Sciatic nerve (tissue), 2 donors: ENCODE measurements around the gene TMEM126B. TPM values are rescaled to one million over a fixed set of nuclear protein-coding genes. Genes with fewer than 3 reads are reported as not detected.
"Not testable (repeated sequence)": the region's sequence is repeated elsewhere in the genome, so short reads cannot be mapped to it uniquely, and the experiment has no call there.

ENCODE experiments used
- ATAC-seq: fragments of 200-7000 bp; cut with Tn5 transposase; one replicate; pipeline ENCODE4 v1.9.1; 2020; ENCODE audit warnings: mild to moderate bottlenecking, moderate library complexity
- DNase-seq: peaks from one replicate; pipeline ENCODE4 v3.0.0-alpha.2; 2020; ENCODE audit warnings: low spot score
- intact Hi-C: fragments of 100-400 bp; cut with DNase I; formaldehyde crosslinking; loops from one replicate; pipeline ENCODE4 v1.14.2; 2022
- total RNA-seq: library from RNA; stranded (reverse); fragmentation: NEBNext Ultra II Directional; extraction: Animal tissue kit (Norgen Biotek cat#: 25700); gene quantifications from one replicate; pipeline ENCODE4 v1.2.1, GENCODE V29; 2021
- donor health status: DM: no; HTN: no; CAD: no.
- donor health status: DM: no; HTN: no; CAD: no.

TMEM126B gene
- total RNA-seq = 40.5 TPM

DNA sequence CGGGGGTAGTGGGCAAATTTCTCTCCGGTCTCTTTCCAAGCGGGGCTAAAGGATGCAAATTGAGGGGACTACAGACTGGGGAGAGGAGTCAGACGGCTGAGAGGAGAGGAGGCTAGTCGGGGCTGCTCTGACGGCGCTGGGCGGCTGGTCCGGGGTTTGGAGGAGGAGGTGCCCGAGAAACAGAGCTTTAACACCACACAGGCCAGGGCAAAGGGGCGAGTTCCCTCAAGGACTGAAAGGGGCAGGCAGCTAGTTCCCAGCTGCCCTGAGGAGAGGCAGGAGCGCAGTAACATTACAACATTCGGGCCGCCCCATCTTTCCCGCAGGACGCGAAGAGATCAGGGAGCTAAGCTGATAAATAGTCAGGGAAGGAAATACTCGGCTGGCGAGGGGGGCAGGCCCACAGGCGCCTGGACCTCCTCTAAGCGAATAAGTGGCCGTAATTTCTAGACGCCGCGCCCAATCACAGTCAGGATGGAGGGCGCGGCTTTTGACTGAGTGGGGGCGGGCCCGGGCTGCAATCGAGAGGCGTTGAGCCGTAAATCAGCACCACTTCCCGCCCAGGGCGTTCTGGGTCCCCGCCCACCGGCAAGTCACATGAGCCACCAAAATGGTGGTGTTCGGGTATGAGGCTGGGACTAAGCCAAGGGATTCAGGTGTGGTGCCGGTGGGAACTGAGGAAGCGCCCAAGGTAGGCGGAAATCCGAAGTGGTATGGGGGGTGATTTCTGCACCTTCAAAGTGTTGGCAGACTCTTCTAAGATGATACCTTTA lies at the start of gene TMEM126B:
TSS of gene TMEM126B (plus strand) at position 596 of the 773 bp plus-strand sequence. CDS start at position 611, 15 bp downstream.
- intact Hi-C loops = no loop called here
- ATAC-seq = peak; percentile 100

DNA sequence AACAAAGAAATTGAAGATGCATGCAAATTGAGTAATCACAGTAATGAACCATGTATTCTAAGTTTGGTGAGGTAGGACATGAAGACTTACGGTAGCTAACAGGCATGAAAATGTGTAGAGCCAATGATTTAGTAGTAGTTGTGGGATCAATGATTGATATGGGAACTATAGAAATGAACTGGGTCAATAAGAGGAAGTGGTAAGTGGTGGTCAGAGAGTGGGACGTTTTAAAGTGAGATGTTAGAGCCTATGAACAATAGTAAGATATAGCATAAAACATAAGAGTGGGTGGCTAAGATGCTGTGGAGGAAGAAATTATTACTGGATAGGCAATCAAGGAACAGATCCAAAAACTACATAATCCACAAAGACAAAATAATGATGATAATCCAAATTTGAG lies 46.3 kb upstream of the TMEM126B start:
- ATAC-seq (no peak), DNase-seq (no peak)
- intact Hi-C loops = no loop called here

More for the DNA sequence above, at the start of gene TMEM126B:
- peak; percentile 99 for DNase-seq

GRCh38 chr11:85589373-85589772 lies 39.0 kb upstream of the TMEM126B start:
- intact Hi-C loops = no loop called here

GRCh38 chr11:85590848-85591483 lies 37.4 kb upstream of the TMEM126B start:
- DNase-seq (no peak), ATAC-seq (no peak)
- intact Hi-C loops = no loop called here

More at GRCh38 chr11:85589373-85589772, 39.0 kb upstream of the TMEM126B start:
- DNase-seq (no peak), ATAC-seq (no peak)

DNA sequence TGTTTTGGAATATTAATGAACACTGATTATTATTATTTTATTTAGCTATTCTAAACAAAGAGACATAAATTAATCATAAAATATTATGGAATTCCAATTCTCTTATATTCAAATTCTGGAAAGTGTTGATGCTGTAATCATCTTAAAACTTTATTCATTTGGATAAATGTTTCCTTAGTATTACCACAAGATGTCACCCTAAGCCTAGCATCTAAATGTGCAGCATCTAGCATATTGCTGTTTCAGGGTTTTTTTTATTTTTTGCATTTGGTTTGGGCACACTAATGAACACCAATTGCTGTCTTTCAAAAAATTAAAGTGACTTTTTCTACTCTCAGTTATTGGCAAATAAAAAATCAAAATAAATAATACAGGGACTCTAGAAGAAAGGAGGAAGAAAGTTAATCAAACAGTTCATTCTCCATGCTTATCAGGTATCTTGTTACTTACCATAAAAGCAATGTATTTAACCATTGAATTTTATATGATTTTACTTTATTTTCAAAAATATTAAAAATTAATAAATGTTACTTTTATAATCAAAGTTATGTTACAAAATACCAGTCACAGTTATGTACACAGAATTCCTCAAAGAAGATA lies 33.0 kb upstream of the TMEM126B start:
- intact Hi-C loops = no loop called here
- DNase-seq (no peak), ATAC-seq (peak; percentile 68)

DNA sequence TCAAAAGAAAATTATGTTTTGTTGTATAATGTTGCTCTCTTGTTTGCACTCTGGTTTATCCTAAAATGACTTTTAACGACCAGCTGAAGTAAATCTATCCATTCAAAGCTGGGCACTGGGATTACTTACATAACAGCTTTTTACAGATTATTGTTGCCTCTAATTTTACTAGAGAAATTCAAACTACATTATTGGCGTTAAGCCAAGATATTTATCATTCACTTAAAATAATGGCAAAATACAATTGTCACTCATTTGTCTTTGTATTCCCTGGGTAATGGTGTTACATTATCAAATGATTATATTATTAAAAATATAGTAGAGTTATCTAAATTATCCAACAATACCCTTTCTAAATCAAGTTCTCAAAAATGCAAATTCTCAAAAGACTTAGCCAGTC lies 31.5 kb upstream of the TMEM126B start:
- no peak for DNase-seq
- intact Hi-C loops = no loop called here
- ATAC-seq = no peak

DNA sequence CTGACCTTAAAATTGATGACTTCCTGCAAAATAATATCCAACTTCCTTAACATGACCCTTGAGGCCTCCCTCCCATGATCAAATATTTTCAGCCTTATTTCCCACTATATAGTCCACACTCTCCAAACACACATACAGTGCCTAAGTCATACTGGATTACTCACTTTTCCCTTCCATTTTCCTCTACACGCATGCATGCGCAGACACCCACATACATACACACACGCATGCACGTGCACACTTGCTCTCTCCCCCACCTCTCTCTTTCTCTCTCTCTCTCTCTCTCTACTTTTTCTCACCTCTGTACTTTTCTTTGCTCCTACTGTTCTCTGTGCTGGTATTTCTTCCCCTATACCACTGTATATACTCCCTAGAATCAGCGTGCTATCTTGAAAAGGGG lies 29.3 kb upstream of the TMEM126B start:
- no peak for DNase-seq
- intact Hi-C loops = no loop called here
- peak; percentile 10 for ATAC-seq

GRCh38 chr11:85602526-85603213 lies 25.7 kb upstream of the TMEM126B start:
- intact Hi-C loops = no loop called here
- ATAC-seq (no peak), DNase-seq (no peak)

- no peak for DNase-seq
- intact Hi-C loops = no loop called here
- ATAC-seq = no peak
These were observed 25.2 kb upstream of the TMEM126B start for GRCh38 chr11:85603220-85603619.

DNA sequence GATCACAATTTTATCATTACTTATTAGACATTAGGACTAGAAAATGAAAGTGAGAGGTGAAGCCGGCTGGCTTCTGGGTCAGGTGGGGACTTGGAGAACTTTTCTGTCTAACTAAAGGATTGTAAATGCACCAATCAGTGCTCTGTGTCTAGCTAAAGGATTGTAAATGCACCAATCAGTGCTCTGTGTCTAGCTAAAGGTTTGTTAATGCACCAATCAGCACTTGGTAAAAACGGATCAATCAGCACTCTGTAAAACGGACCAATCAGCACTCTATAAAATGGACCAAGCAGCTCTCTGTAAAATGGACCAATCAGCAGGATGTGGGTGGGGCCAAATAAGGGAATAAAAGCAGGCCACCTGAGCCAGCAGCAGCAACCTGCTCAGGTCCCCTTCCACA lies 22.2 kb upstream of the TMEM126B start:
- DNase-seq, intact Hi-C loops, ATAC-seq: not testable (repeated sequence)

GRCh38 chr11:85608621-85609020 lies 19.8 kb upstream of the TMEM126B start:
- intact Hi-C loops, ATAC-seq, DNase-seq: not testable (repeated sequence)

DNA sequence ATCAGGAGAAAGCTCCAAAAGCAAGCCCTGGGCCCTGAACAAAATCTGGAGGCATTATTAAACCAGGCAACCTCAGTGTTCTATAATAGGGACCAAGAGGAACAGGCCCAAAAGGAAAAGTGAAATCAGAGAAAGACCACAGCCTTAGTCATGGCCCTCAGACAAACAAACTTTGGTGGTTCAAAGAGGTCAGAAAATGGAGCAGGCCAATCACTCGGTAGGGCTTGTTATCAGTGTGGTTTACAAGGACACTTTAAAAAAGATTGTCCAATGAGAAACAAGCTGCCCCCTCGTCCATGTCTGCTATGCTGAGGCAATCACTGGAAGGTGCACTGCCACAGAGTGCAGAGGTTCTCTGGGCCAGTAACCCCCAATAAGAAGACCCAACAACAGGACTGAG lies 19.1 kb upstream of the TMEM126B start:
- DNase-seq, intact Hi-C loops, ATAC-seq: not testable (repeated sequence)

- intact Hi-C loops, ATAC-seq, DNase-seq: not testable (repeated sequence)
These were observed 16.8 kb upstream of the TMEM126B start for GRCh38 chr11:85611643-85612042.

DNA sequence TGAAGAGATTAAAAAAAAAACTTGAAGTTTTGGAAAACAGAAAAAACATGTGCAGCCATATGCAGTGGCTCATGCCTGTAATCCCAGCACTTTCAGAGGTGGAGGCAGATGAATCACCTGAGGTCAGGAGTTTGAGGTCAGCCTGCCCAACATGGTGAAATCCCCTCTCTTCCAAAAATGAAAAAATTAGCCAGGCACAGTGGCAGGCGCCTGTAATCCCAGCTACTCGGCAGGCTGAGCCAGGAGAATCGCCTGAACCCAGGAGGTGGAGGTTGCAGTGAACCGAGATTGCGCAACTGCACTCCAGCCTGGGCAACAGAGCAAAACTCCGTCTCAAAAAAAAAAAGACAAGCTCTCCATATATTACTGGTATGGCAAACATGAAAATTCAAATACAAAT lies 8.9 kb upstream of the TMEM126B start:
- intact Hi-C loops = no loop called here
- ATAC-seq (no peak), DNase-seq (no peak)

DNA sequence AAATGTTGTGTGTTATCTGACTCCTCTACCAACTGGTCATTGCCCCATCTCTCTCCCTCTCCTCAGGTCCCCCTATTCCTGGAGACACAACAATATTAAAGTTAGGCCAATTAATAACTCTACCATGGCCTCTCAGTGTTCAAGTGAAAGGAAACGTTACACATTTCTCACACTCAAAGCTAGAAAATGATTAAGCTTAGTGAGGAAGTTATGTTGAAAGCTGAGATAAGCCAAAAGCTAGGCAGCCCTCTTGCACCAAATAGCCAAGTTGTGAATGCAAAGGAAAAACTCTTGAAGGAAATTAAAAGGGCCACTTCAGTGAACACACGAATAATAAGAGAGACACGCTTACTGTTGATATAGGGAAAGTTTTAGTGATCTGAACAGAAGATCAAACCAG lies 8.1 kb upstream of the TMEM126B start:
- ATAC-seq = no peak
- DNase-seq = no peak
- intact Hi-C loops = no loop called here

GRCh38 chr11:85626496-85626895 lies 1.9 kb upstream of the TMEM126B start:
- intact Hi-C loops = no loop called here
- DNase-seq = no peak
- no peak for ATAC-seq

DNA sequence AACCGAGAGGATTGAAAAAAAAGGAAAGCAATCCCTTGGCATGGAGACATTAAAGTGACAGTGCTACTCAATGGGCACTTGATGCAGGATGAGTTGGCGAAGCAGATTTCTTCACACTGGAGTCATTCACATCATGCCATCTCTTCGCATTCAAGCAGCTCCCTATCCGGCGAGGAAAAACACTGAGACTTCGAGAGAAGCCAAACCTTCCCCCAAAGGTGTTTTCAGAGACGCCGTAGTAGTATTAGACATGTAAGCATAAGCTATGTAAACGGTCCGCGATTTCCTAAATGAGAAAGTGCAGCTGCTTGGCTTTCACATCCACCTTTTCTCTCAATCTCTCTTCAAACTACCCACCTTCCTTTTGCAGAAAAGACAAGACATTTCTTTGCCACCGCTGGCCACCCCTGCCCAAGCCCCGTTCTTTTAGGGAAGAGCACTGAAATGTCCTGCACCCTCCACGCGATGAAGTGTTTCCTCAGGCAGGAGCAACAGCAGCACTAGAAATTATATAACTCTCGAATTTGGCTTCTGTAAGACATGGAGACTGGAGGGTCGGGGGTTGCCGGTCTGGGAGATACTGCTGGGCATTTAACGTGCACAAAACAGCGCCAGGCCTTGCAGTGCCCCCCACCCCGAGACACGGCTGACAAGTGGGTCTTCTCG lies 928 bp upstream of the TMEM126B start, which contains the start of gene DLG2:
TSS of gene DLG2 (minus strand) at position 13 of the 666 bp plus-strand sequence.
- peak; percentile 47 for ATAC-seq
- intact Hi-C loops = no loop called here
- DNase-seq = peak; percentile 60

- intact Hi-C loops = no loop called here
- ATAC-seq = no peak
These were observed 463 bp downstream of the TMEM126B start for GRCh38 chr11:85628771-85629341.

More at GRCh38 chr11:85628771-85629341, 463 bp downstream of the TMEM126B start:
- DNase-seq = no peak
